ENCODE data around the gene CNIH3.

Gene CNIH3

DNA sequence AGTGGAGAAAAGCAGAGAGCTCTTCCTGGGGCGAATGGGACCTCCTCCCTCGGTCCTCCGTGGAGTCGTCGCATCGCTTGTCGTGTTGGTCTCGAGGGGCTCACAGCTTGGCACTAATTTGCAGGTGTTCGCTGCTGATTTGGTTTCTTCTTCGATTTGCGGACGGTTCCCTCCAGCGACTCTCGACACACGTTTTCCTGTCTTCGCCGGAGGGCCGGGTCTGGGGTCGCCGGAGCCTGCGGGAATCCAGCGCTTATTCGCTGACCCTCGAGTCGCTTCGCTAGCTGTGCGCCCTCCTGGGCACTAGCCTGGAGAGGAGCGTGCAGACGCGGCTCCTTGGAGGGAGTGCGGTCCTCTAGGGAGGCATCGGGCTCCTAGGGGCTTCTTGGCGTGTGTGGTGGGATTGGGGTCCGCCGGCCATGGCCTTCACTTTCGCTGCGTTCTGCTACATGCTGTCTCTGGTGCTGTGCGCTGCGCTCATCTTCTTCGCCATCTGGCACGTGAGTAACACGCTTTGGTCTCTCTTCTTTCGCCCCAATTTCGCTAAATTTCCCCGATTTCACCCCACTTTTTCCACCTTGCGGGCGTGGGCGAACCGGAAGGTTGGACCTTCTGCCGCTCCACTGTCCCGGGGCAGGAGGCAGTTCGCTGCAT is 766 bp downstream of the CNIH3 start:
- no peak for DNase-seq

DNA sequence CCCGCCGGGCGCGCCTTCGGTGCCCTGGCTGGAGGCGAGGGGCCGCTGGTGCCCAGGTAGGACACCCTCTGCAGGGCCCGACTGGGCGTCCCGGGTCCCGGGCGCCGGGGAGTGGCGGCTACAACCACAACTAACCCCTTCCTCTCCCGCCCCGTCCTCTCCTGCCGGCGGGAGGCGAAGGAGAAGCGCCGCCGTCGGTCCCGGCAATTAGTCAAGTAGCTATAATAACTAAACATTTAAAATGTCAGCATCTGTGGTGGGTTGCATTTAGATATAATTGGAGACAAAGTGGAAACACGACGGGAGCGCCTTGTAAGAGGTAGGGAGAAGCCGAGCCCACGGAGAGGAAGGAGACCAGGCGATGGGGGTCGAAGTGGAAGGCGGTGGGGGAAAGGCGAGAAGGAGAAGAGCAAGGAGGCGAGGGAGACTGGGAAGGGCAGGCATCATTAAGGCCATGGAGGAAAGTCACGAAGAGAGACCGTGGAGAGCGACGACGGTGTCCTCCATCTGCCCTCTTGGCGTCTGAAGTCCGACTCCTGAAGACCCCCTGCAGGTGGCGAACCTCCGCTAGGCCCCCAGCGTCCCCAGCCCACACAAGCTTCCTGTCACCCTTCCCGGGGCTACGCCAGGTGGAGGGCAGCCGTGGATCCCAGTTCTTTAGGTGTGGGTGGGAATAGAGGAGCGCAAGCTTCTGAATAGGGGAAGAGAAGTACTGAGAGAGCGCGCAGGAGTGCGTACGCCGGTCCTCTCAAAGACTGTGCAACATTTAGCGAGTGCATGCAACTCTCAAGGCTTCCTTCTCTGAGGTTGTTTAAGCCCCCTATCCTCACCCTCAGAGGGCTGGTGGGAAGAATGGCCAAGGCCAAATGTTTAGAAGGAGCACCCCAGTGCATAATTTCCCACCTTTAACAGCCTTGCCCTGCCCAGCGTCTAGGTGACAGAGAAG is 1.6 kb downstream of the CNIH3 start:
- no peak for DNase-seq

DNA sequence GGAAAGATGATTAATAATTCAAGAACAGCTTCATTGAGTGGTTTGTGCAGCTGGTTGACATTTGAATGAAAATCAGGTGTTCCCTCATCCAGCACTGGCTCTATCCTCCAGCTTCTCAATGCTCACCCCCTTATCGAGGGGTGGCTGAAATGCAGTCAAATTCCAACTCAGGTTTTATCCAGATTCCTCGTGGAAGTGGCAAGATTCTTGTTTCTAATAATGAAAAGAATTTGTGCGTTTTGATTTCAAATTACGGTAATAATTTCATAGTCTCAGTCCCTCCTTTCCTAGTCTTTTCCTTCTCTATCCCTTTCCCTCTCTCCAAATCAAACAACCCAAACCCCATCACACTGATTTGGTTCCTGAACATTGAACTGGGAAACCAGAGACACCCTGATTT is 3.1 kb downstream of the CNIH3 start:
- DNase-seq: no peak

DNA sequence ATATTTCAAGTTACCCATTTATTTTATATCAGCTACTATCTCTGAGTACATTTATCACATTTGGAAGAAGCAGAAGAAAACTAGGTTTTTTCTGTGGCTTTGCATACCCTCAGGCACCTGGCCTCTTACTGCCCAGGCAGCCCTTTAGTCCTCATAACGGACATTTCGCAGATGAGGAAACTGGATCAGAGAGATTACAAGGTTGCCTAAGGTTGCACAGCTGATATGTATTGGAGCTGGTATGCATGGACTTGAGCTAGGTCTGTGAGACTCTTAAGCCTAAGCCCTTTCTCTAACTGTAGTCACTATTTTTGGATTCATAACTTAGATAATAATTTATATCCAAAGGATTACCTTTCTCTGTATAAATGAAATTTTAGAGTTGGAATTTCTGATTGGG is 4.0 kb downstream of the CNIH3 start:
- no peak for DNase-seq

DNA sequence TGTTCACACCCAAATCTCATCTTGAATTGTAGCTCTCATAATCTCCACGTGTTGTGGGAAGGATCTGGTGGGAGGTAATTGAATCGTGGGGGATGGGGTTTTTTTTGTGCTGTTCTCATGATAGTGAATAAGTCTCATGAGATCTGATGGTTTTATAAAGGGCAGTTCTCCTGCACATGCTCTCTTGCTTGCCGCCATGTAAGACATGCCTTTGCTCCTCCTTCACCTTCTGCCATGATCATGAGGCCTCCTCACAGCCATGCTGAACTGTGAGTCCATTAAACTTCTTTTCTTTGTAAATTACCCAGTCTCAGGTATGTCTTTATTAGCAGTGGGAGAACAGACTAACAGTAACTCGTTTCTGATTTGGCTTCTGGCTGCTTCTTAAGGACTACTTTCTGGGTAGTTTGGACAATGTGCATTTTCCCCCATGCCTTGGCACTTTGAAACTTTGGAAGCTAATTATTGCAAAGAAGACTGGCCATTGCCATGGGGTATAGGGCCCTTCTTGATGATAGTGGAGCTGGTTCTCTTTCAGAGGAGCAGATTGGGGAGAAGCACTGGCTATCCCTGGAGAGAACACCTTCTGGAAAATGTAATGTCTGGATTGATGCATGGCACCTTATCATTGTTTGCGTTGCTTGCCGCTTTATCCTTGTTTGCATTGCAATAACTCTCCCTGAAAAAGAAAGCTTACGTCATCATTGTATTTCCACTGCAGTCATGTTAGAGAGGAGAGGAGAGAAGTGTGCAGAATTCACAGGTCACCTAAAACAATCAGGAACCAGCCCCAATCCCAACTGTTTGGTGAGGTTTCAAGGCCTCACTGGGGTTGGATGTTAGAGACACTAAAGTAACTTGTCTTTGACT is 5.9 kb downstream of the CNIH3 start:
- no peak for DNase-seq

DNA sequence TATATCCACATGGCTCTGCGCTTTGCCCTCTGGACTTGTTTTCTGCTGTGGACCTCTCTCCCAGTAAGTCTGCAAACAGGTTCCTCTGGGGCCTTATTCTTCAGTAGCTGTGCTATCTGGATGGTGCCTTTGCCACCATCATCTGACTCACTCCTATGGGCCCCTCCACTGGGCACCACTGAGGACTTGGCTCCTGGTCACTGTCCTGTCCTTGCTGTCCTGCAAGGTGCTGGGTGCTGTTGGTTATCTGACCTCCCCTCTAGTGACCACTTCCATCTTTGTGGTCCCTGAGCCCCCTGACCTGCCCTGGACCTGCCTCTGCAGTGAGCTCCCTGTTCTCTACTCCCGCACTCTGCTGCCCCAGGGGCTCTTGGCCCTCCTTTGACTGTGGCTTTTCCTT is 6.7 kb downstream of the CNIH3 start:
- no peak for DNase-seq

DNA sequence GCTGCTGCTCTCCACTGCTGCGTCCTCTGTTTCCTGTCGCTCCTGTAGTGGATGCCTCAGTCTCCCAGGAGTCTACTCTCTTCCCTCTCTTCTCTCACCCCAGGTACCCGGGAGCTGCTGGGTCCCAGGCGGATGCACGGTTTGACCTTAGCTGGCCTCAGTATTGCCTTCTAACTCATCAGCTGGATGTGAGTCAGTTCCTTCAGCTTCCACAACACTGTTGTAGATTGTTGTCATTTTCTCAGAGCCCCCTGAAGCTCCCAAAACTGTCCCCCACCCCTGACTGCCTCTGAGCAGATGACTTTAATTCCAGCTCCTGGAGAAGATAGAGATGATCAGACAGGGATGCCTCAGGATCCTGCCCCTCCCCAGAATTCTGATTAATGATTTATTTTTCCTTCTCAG is 7.2 kb downstream of the CNIH3 start:
- no peak for DNase-seq

DNA sequence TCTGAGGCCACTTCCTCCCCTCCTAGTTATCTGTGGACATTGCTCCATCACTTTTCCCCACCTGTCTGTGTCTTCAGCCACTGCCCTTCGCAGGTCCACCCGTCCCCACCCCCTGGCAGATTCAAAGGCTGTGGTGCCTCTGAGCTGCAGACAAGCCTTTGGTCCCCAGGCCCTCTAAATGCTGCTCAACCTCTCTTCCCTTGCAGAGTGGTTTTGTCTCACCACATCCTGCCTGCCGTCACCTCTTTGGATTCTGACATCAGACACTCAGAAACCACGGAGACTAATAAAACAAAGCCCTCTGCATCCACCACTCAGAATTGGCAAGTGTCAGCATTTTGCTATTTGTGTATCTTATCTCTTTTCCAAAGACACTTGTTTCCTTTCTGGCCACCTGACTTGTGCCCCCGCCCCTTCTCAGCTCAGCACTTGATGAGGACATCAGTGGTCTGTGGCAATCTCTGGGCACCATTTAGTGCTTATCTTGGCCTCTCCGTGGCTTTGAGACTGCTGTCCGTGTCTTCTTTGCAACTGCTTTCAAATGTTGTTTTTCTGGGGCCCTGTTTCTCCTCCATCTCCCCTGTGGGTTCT is 7.7 kb downstream of the CNIH3 start:
- DNase-seq: no peak

DNA sequence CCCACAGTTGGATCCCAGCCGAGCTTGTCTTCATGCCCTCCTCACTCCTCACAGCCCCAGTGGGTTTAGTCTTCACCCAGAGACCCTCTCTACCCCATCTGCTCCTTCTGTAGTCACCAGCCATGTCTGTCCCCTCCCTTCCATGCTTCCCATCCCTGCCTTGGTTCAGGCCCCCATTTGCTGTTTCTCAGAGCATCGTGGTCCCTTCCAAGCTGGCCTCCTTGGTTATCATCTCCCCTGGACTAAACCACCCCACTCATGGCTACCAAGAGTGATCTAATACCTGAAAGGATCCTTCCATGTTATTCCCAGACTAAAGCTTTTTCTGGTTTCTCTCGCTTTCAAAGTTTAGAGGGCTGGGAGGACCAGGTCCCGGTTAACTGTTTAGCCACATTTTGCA is 8.3 kb downstream of the CNIH3 start:
- no peak for DNase-seq

DNA sequence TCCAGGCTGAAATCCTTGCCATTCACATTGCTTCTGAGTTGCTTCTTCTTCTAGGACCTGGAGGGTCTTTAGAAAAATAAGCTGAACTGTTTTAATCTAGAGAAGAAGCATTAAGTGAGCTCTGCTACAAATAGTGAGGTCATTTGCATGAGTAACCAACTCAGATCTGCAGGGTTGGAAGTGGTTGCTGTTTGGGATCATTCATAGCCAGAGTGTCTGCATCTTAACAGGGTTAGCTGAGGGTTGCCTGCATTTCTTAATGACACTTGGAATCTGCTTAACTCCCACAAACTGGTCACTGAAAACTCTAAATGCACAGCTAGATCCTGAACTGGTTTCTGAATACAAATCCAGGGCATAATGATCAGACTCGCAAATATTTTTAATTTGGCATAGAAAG is 9.9 kb downstream of the CNIH3 start:
- no peak for DNase-seq

DNA sequence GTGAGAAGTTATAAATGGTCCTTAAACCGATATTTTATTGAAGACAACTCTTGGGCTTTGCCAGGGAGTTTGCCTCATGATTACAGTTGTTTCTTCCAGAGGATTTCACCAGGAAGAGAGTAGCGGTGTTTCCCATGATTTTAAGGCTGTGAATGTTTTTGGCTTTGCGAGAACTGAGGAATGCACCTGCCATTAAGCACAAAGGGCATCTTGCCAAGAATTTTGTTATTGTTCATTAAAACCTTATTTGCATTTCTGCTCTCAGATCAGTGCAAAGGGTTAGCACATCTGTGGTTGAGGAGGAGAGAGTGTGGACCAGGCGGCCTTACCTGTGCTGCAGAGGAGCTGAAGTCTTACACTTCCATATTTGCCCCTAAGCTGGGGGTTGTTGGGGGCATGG is 13.8 kb downstream of the CNIH3 start:
- DNase-seq: no peak

DNA sequence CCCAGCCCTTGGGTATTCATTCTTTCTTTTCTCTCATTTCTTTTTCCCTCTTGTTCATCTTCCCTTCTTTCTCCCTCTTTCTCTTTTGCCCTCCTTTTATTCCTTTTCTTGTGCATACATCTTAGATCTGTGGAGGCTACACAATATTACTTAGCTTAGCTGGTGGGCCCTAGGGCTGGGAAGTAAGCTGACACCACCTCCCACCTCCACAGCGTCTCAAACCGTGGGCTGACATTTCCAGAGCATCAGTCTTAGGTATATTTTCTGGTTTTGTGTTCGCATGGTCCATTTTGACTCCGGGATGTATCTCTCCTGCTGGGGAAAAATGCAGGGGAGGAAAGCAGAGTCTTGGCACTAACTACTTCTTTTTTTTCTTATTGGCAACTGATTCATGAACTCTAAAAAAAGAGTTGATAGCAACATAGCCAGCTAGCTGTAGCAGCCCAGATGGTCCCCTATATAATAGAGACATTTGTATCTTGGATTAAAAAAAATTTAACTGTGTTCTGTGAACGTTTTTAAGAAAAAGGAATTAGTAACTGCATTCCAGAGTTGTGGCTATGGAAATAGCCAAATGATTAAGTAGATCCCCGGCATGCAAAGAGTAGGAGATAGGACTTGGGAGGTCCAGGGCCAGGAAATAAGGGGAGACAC is 15.5 kb downstream of the CNIH3 start:
- DNase-seq: no peak

DNA sequence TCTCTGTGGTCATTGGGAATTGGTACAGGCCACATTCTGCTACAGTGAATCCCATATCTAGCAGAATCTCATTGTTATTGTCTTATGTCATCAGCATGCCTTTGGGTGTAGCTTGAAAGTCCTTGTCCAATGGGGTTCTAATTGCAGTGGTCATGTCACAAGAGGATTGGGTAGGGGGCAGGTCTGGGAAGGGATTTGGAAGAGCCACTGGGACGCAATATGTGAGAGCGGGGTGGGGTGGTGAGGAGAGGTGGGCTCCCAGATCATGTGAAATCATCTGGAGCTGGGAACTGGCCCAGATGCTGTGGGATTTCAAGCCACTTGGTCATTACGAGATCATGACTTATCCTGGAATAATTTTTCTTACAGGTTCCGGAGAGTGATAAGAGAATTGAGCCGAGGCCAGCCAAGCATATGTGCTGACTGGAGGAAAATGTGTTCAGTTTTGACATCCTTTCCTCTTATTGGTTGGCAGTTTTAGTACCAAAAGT is 16.3 kb downstream of the CNIH3 start:
- DNase-seq: no peak

DNA sequence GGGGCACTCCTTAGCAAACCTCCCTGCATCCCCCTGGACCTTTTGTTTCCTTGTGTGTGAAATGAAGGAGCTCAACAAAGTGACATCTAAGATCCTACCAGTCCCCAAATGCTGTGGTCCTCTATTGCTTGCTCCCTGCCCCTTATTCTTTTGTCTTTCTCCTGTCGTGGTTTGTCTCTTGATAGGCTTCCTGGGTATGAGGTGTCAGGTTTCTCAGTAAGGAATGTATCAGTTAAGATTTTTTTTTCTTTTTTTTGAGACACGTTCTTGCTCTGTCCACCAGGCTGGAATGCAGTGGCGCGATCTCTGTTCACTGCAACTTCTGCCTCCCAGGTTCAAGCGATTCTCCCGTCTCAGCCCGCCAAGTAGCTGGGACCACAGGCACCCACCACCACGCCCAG is 16.8 kb downstream of the CNIH3 start:
- no peak for DNase-seq

DNA sequence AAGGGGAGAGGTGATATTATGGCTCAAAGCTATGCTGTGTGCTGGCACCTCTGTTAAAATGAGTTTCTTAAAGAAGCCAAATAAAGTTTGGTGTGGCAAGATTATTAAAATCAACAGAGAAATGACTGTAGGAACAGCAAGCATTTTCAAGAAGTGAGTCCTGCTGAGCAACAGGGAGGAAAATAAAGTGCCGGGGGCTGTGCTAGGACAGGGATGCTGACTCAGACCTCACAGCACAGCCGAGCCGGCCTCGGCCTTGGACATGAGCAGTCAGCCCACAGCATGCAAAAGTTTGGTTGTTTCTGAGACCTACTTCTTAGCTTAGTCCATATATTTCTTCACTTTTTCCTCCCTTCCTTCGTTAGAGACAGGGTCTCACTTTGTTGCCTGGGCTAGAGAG is 19.2 kb downstream of the CNIH3 start:
- no peak for DNase-seq

DNA sequence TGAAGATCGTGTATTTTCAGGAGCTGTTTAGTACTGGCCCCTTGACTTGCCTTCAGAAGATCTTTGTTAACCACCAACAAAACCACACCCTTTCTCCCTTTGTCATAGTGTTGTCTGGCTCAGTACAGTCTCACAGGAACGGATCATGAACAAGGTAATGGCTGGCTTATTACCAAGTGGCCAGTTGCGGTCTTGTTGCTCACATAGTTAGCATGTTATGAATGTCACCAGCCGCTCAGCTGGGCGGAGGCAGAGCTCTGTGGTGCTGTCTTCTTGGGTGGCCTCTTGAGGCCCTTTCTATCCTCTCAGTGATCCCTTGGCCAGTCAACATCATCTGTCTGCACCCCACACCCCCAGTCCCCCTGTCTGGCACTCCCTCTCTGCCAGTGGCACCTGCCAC is 21.4 kb downstream of the CNIH3 start:
- DNase-seq: no peak

DNA sequence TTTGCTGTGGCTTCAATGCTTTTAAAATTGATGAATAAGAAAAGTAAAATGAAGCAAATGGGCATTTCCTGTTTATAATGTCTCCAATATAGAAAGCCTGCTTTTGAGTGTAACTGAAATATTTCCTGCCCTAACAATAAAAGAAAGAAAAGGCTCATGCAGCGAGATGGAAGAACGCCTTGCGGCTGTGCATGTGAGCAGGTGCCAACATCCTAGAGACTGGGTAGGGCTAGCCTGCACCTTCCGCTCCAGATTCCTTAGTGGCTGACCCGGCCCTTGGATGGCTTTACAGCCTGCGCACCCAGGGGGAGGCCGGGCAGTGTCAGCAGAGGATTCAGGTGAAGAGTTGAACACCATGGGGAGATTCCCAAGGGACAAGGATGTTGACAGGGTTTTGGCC is 21.8 kb downstream of the CNIH3 start:
- DNase-seq: no peak

DNA sequence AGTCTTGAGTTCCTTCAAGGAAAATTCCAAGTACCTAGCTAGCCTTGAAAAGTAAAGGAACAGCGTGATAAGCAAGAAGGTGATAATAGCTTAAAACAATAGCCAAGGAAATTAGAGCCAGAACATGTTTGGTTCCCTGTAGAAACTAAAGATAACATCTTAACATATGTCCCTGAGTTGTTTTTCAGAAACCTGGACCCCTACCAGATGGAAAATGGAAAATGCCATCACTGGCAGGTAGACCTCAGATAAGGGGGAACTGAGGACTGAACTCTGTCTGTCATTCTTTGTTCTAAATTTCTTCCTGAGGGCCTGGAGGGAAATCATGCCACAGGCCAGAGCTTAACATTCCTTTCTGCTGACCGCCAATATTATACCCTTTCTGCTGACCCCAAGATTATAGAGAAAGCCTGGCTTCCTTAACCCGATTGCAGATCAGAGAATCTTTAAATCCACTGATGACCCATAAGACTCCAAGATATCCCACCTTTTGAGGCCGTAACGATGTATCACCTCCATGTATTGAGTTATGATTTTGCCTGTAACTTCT is 23.4 kb downstream of the CNIH3 start:
- DNase-seq: no peak

DNA sequence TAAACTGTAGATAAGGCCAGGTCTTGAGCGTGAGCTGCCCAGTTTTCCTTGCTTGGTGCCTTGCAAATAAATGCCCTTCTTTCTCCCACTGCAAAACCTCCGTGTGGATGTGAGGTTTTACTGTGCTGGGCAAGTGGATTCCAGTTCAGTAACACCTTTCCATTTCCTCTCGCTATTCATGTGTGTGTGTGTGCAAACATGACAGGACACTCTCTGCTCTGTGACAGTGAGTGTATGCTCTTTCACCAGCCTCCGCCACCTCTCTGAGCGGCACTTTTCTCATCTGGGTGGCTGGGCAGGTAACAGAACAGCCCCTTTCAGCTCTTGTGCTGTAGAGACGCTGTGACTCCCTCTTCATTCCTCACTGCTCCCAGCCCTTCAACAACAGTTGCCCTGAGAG is 23.9 kb downstream of the CNIH3 start:
- DNase-seq: no peak

DNA sequence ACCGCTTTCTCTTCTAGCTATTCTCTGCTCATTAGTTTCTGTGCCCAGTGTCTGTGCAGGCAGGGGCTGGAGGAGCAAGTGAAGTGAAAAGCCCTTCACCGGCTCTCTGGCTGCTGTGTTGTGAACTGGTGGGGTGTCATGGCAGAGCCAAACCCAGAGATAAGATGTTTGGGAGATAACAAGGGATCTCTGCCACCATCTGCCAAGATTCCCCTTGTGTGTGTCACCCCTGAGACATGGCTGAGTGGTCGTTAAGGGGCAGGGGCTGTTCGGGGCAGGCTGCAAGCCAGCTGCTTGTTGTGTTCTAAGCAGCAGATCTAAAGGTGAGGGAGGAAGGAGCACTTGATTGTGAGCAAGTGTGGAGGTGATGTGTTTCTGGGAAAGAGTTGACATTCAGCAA is 24.5 kb downstream of the CNIH3 start:
- no peak for DNase-seq

DNA sequence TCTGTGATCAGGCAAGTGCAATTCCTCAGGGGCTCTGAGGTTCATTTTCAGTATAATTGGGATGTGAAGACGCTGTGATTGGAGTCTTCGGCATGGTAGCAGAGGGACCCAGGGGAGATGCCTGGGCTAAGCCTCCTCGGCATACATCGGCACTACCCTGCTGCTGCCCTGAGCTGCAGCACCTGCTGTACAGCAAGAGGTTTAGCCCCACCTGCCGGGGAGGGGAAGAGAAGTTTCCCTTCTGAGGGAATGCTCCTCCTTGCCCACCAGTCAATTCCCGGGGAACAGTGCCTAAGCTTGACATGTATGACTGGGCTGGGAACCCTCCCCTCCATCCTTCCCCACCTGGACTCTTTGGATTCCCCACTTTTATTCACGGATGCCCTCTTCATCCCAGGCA is 24.9 kb downstream of the CNIH3 start:
- no peak for DNase-seq

DNA sequence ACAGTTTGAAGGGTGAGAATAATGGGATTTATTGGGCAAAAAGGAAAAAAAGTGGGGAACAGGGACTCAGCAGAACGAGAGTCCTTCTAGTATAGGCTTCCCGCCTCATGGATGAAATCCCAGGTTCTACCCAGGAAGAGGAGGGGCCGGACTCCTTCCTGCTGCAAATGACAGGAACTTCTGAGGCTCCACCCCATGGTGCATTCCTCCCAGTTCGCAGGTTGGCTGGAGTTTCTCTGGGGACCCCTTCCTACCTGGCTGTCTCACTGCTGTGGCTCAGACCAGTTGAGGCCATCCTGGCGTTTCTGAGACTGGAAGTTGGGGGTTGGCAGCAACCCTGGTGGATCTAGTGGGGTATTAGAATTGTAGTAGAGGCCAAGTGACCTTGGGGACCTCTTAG is 27.5 kb downstream of the CNIH3 start:
- no peak for DNase-seq

Measured in right forelimb (tissue), 1 donor.